ENCODE results near the gene REEP1. TPM values are rescaled to one million over a fixed set of nuclear protein-coding genes. Genes with fewer than 3 reads are reported as not detected.
A peak's percentile ranks its signal among the peaks of the same experiment; 100 is the strongest.

REEP1 gene
- total and polyA plus RNA-seq, 9 of the 15 experiments (the other 6 are each of a cell fraction or from before 2014, with no cell fraction given) = 0.11 to 0.67 (median 0.13) TPM

DNA sequence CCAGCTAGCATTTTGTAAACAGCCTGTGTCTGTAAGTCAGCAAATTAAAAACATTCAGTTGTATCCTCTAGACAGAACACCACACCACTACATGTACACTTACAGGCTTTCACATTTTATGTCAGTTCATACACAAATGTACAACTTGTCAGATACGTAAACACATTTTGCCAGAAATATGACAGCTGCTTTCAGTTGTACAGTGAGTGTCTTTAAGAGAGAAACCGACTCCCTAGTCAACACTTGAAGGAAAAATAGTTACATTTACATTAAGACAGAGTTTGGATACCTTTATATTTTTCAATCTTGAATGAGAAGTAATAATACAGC lies 123.0 kb downstream of the REEP1 start (continued):
- TF ChIP-seq E4F1 (CRISPR knock-in tag; IDR thresholded peaks at IDR 0.05; ENCODE audit: borderline replicate concordance) = 0 out of 2 replicates have a peak, but pooled peaks have one; percentile 26
- TF ChIP-seq ZNF77 (CRISPR knock-in tag; IDR thresholded peaks at IDR 0.05) = no peak
- TF ChIP-seq ZEB2 (IDR thresholded peaks at IDR 0.05) = 0 out of 2 replicates have a peak, but pooled peaks have one; percentile 9
- TF ChIP-seq CBX2 (IDR thresholded peaks at IDR 0.05; ENCODE audit: insufficient read depth, low read length, poor library complexity, severe bottlenecking) = no peak
- no peak for TF ChIP-seq GATA2 (CRISPR knock-in tag; IDR thresholded peaks at IDR 0.05)
- TF ChIP-seq NR2C1 (IDR thresholded peaks at IDR 0.05) = 0 out of 2 replicates have a peak, but pooled peaks have one; percentile 3
- TF ChIP-seq NR2C1 (tag; IDR thresholded peaks at IDR 0.05) = no peak
- peak; percentile 54 for TF ChIP-seq POLR2H (tag; IDR thresholded peaks at IDR 0.05; ENCODE audit: low read depth)
- TF ChIP-seq, protein P1, sequence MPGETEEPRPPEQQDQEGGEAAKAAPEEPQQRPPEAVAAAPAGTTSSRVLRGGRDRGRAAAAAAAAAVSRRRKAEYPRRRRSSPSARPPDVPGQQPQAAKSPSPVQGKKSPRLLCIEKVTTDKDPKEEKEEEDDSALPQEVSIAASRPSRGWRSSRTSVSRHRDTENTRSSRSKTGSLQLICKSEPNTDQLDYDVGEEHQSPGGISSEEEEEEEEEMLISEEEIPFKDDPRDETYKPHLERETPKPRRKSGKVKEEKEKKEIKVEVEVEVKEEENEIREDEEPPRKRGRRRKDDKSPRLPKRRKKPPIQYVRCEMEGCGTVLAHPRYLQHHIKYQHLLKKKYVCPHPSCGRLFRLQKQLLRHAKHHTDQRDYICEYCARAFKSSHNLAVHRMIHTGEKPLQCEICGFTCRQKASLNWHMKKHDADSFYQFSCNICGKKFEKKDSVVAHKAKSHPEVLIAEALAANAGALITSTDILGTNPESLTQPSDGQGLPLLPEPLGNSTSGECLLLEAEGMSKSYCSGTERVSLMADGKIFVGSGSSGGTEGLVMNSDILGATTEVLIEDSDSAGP (CRISPR knock-in tag; IDR thresholded peaks at IDR 0.05) = no peak
- TF ChIP-seq CHCHD3 (CRISPR knock-in tag; IDR thresholded peaks at IDR 0.05) = no peak
- 0 out of 4 replicates have a peak, but pooled peaks of 1 of the 2 experiments have one; percentile 1 for TF ChIP-seq MAZ (CRISPR knock-in tag; conservative IDR thresholded peaks at IDR 0.05 in 1 of 2, IDR thresholded peaks at IDR 0.05 in 1 of 2)
- TF ChIP-seq KAT2B (IDR thresholded peaks at IDR 0.05; ENCODE audit: low read depth, low read length) = no peak
- TF ChIP-seq, protein P2, sequence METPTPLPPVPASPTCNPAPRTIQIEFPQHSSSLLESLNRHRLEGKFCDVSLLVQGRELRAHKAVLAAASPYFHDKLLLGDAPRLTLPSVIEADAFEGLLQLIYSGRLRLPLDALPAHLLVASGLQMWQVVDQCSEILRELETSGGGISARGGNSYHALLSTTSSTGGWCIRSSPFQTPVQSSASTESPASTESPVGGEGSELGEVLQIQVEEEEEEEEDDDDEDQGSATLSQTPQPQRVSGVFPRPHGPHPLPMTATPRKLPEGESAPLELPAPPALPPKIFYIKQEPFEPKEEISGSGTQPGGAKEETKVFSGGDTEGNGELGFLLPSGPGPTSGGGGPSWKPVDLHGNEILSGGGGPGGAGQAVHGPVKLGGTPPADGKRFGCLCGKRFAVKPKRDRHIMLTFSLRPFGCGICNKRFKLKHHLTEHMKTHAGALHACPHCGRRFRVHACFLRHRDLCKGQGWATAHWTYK (CRISPR knock-in tag; IDR thresholded peaks at IDR 0.05) = no peak; the same call in 1 of the 2 replicates
- TF ChIP-seq ZNF3 (CRISPR knock-in tag; IDR thresholded peaks at IDR 0.05) = no peak
- no peak for TF ChIP-seq MCM2 (IDR thresholded peaks at IDR 0.05; ENCODE audit: low read depth)
- TF ChIP-seq ZNF696 (CRISPR knock-in tag; conservative IDR thresholded peaks at IDR 0.05) = no peak
- no peak for TF ChIP-seq ARNT (IDR thresholded peaks at IDR 0.05)
- TF ChIP-seq BRCA1 (IDR thresholded peaks at IDR 0.05) = no peak
- no peak for TF ChIP-seq BRCA1 (CRISPR knock-in tag; IDR thresholded peaks at IDR 0.05)
- TF ChIP-seq HMBOX1 (IDR thresholded peaks at IDR 0.05) = 0 out of 2 replicates have a peak, but pooled peaks have one; percentile 32
- TF ChIP-seq, protein P3, sequence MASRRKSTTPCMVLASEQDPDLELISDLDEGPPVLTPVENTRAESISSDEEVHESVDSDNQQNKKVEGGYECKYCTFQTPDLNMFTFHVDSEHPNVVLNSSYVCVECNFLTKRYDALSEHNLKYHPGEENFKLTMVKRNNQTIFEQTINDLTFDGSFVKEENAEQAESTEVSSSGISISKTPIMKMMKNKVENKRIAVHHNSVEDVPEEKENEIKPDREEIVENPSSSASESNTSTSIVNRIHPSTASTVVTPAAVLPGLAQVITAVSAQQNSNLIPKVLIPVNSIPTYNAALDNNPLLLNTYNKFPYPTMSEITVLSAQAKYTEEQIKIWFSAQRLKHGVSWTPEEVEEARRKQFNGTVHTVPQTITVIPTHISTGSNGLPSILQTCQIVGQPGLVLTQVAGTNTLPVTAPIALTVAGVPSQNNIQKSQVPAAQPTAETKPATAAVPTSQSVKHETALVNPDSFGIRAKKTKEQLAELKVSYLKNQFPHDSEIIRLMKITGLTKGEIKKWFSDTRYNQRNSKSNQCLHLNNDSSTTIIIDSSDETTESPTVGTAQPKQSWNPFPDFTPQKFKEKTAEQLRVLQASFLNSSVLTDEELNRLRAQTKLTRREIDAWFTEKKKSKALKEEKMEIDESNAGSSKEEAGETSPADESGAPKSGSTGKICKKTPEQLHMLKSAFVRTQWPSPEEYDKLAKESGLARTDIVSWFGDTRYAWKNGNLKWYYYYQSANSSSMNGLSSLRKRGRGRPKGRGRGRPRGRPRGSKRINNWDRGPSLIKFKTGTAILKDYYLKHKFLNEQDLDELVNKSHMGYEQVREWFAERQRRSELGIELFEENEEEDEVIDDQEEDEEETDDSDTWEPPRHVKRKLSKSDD (conservative IDR thresholded peaks at IDR 0.05; ENCODE audit: low read length) = no peak
